ENCODE data around the gene INPP4B.

Gene INPP4B

DNA sequence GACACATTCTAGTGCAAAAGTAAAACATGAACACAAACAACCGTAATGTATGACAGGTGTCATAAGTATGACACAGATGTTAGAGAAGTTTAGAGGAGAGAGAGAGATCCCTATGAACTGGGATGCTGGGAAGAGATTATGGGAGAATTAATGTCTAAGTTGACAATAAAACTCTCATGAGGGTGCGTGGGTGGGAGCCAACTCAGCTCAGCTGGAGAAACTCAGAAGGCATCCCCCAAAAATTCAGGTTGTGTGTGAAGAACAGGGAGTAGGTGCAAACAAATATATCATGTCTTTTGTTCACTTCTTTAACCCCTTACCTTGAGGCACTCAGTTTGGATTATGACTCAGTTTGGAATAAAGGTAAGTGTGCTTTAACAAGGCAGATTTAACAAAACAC, 484.1 kb downstream of the INPP4B start:
- CTCF ChIA-PET = interaction anchor here (1.0 kb wide), 1 partner anchor 79 kb away, joined by 3 read pairs; no protein-coding TSS in a partner anchor
- POLR2A ChIA-PET = no interaction called here
- no peak for DNase-seq (ENCODE audit: low read depth, low spot score)
- H3K4me3 ChIP-seq (ENCODE audit: low read depth, low read length) = no peak overlapping the region
- no peak for TF ChIP-seq CTCF (IDR thresholded peaks at IDR 0.05; ENCODE audit: insufficient read depth, low read length, missing control alignments)

GRCh38 chr4:142360657-142361056, 485.4 kb downstream of the INPP4B start:
- CTCF ChIA-PET = interaction anchor here (1.0 kb wide), 1 partner anchor 78 kb away, joined by 3 read pairs; no protein-coding TSS in a partner anchor
- DNase-seq (ENCODE audit: low read depth, low spot score) = no peak
- no peak for TF ChIP-seq CTCF (IDR thresholded peaks at IDR 0.05; ENCODE audit: insufficient read depth, low read length, missing control alignments)
- POLR2A ChIA-PET = no interaction called here
- no peak overlapping the region for H3K4me3 ChIP-seq (ENCODE audit: low read depth, low read length)

- ChIA-PET CTCF (no interaction called here), POLR2A (no interaction called here)
- DNase-seq (ENCODE audit: low read depth, low spot score) = no peak
Measured at GRCh38 chr4:142358656-142359055, 487.4 kb downstream of the INPP4B start.

DNA sequence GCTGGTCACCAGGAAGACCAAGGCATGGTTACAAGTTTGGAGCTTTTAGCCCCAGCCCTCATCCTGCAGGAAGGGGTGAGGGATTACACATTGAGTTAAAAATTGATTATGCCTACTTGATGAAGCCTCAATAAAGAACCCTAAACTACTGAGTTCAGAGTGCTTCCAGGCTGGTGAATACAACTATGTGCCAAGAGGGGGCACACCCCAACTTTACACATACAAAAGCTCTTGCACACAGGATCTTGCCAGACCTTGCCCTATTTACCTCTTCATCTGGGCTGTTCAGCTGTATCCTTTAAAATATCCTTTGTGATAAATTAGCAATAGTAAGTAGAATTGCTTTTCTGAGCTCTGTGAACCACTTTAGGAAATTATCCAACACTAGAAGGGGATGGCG, 489.3 kb downstream of the INPP4B start:
- ChIA-PET CTCF (interaction anchor here (0.8 to 5.7 kb wide), 6 partner anchors 9 to 484 kb away, joined by 3 to 30 read pairs (median 4); no protein-coding TSS in a partner anchor), POLR2A (no interaction called here)
- no peak for DNase-seq (ENCODE audit: low read depth, low spot score)
- no peak for TF ChIP-seq CTCF (IDR thresholded peaks at IDR 0.05; ENCODE audit: insufficient read depth, low read length, missing control alignments)
- H3K4me3 ChIP-seq (ENCODE audit: low read depth, low read length) = no peak overlapping the region

More at GRCh38 chr4:142358656-142359055, 487.4 kb downstream of the INPP4B start:
- no peak for TF ChIP-seq CTCF (IDR thresholded peaks at IDR 0.05; ENCODE audit: insufficient read depth, low read length, missing control alignments)
- no peak overlapping the region for H3K4me3 ChIP-seq (ENCODE audit: low read depth, low read length)

GRCh38 chr4:142356118-142356759, 489.9 kb downstream of the INPP4B start:
- no peak overlapping the region for H3K4me3 ChIP-seq (ENCODE audit: low read depth, low read length)
- no peak for TF ChIP-seq CTCF (IDR thresholded peaks at IDR 0.05; ENCODE audit: insufficient read depth, low read length, missing control alignments)
- POLR2A ChIA-PET = no interaction called here
- CTCF ChIA-PET = interaction anchor here (0.8 to 5.7 kb wide), 7 partner anchors 8 to 485 kb away, joined by 3 to 30 read pairs (median 4); no protein-coding TSS in a partner anchor
- no peak for DNase-seq (ENCODE audit: low read depth, low spot score)

GRCh38 chr4:142355421-142355930, 490.6 kb downstream of the INPP4B start:
- no peak for DNase-seq (ENCODE audit: low read depth, low spot score)
- POLR2A ChIA-PET = no interaction called here
- CTCF ChIA-PET = interaction anchor here (1.3 to 5.7 kb wide), 6 partner anchors 12 to 483 kb away, joined by 3 to 55 read pairs (median 16); no protein-coding TSS in a partner anchor
- H3K4me3 ChIP-seq (ENCODE audit: low read depth, low read length) = no peak overlapping the region
- no peak for TF ChIP-seq CTCF (IDR thresholded peaks at IDR 0.05; ENCODE audit: insufficient read depth, low read length, missing control alignments)

All from AG04449 (cell line).